Choroid plexus epithelial cell (primary cell): ENCODE data around the gene UVRAG.
A peak's percentile ranks its signal among the peaks of the same experiment; 100 is the strongest.

Experiments used
- DNase-seq: peaks from one replicate; pipeline ENCODE4 v3.0.0-alpha.2; 2010; ENCODE audit warnings: low read depth
- H3K4me3 ChIP-seq: 2 replicates; pipeline ENCODE4 v1.5.1; 2011; ENCODE audit warnings: low read depth, mild to moderate bottlenecking, control low read depth, low read length, moderate library complexity
- TF ChIP-seq, protein P1 (sequence below): conservative IDR thresholded peaks from 2 replicates; pipeline ENCODE4 v1.5.1; 2011; ENCODE audit warnings: low read depth, mild to moderate bottlenecking, control low read depth, inconsistent platforms, low read length, moderate library complexity

The UVRAG gene

DNA sequence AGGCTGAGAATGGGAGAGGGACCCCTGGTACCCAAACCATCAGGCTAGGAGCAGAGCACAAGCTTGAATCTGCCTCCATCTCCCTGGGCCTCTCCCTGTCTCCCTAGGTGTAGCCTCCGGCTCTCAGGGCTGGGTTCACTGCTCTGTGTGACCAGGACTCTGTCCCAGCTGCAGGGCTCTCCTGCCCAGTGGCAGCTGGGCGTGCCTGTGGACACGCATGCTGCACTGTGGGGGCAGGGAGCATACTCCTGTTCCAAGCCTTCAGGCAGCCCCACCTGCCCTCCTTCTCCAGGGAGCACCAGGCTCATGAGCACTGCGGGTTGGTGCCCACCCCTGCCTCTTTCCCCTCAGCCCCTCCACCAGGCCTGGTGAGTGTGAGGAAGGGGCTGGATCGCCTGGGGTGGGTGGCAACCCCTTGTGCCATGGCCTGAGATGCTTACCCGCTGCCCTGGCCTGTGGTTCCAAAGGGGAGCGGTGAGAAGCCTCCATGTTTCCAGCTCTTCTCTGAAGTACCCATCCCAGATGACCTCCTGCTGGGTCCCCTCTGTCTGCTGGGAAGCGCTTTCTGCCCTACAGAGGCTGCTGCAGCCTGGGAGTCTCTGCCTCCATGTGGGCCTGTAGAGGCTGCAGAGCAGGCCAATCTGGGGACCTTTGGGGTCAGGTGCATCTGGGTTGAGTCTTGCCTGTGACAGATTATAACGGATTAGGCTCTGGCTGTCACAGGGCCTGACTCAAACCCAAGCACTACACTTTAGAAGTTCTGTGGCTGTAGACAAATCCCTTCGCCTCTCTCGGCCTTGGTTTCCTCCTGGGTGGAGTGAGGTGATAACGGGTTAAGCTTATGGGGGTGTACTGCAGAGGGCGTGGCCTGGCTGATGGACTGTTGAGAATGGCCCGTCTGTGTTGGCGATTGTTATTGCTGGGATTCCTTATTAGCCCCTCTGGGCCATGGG lies 347.6 kb downstream of the UVRAG start:
- TF ChIP-seq, protein P1, sequence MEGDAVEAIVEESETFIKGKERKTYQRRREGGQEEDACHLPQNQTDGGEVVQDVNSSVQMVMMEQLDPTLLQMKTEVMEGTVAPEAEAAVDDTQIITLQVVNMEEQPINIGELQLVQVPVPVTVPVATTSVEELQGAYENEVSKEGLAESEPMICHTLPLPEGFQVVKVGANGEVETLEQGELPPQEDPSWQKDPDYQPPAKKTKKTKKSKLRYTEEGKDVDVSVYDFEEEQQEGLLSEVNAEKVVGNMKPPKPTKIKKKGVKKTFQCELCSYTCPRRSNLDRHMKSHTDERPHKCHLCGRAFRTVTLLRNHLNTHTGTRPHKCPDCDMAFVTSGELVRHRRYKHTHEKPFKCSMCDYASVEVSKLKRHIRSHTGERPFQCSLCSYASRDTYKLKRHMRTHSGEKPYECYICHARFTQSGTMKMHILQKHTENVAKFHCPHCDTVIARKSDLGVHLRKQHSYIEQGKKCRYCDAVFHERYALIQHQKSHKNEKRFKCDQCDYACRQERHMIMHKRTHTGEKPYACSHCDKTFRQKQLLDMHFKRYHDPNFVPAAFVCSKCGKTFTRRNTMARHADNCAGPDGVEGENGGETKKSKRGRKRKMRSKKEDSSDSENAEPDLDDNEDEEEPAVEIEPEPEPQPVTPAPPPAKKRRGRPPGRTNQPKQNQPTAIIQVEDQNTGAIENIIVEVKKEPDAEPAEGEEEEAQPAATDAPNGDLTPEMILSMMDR: no peak
- DNase-seq: no peak
- H3K4me3 ChIP-seq: no peak overlapping the region

DNA sequence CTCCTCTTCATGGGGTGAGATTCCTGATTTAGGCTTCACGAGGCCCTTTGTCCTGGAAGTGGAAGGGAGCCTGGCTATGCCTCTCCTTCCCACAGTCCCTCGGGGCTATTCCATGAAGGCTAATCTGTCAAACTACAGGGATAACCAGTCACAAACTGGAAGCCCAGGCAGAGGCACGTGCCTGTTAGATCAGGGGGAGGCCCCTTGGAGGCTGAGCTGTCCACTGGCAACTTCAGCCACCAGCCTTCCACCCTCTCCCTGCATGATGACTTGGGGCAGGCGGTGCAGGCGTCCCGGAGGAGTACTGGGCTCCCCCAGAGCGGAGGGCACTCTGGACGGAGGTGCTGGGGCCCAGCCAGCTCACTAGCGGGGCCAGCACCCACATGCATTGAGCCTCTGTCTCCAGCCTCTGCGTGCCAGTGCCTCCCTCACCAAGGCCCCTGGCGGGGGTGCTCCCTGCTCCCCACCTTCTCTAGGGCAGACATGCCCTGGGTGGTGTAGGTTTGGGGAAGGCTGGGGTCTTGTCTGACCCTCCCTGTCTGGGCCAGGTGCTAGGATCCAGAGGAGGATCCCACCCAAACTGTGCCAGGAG lies 348.4 kb downstream of the UVRAG start:
- no peak for DNase-seq
- no peak overlapping the region for H3K4me3 ChIP-seq
- TF ChIP-seq, protein P1: no peak

DNA sequence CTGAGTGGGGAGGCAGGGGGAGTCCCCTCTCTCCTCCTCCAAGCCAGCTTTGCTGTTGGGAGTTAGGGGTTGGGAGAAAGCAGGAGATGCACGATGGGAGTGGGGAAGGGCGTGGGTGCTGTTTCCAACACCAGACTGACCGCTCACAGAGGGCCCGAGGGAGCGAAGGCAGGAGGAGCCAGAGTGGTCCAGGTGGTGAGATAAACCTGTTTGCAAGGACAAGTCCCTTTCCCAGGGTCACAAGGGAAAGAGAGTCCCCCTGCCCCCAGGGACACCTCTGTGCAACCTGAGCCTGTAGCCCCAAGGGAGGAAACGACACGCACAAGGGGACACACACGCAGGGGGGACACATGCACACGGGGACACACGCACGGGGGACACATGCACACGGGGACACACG lies 349.1 kb downstream of the UVRAG start:
- H3K4me3 ChIP-seq: no peak overlapping the region
- DNase-seq: no peak
- TF ChIP-seq, protein P1: no peak

DNA sequence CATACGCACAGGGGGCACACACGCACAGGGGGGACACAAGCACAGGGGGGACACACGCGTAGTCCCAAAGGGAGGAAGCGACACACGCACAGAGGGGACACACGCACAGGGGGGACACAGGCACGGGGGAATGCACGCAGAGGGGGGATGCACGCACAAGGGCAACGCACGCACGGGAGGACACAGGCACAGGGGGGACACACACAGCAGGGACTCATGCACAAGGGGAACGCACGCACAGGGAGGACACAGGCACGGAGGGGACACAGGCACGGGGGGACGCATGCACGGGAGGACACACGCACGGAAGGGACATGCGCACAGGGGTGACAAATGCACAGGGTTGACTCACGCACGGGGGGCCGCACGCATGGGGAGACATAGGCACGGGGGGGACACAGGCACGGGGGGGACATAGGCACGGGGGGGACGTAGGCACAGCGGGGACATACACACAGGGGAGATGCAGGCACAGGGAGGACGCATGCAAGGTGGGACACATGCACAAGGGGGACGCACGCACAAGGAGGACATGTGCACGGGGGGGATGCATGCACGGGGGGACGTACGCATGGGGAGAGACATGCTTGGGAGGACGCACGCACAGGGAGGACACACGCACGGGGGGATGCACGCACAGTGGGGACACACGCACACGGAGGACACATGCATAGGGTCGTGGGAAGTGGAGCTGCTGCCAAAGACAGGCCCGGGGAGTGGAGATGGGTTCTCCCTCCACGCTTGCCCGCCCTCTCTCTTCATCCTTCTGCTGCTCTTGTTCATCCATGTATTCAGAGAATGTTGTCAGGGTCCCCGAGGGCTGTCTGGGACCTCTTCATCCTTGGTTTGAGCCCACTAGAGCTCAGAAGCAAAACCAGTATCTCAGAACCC lies 350.1 kb downstream of the UVRAG start:
- no peak for DNase-seq
- TF ChIP-seq, protein P1: no peak
- H3K4me3 ChIP-seq: no peak overlapping the region

DNA sequence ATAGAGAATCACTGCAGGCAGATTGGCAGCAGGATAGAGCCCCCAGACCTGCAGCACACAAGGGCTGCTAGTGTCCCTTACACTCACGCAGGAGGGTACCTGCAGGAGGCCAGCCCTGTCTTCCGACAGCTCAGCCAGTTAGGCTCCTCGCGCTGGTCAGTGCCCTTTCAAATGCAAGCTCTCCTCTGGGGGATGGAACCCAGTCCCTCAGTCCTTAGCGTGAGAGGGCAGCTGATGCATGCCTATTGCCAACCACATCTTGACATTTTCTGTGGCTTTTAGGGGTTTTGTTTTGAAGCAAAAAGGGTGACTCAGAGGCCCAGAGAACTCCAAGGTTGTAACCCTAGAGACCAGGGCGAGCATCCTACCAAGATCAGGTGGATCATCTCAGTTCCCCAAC lies 351.3 kb downstream of the UVRAG start:
- H3K4me3 ChIP-seq: no peak overlapping the region
- TF ChIP-seq, protein P1: no peak
- no peak for DNase-seq

DNA sequence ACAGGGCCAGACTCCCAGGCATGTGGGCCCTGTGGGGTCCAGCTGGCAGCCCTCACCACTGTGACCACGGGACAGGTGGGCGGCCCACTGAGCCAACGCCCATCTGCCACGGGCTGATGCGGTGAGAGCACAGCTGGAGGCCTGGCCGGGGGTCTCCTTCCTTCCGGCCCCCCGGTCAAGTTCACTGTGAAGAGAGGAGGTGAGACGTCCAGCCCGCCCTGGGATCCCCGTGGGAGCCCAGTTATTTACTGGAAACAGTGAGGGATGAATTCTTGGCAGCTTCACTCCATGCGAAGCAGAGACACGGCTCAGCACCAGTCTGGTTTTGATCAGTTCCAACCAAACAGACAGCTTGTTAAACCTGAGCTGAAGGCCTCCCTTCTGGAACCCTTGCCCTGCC lies 352.6 kb downstream of the UVRAG start:
- TF ChIP-seq, protein P1: no peak
- no peak overlapping the region for H3K4me3 ChIP-seq
- DNase-seq: peak; percentile 64
